Cardiac muscle cell (in vitro differentiated cells and primary cell): ENCODE data around the gene CACNG6. TPM values are rescaled to one million over a fixed set of nuclear protein-coding genes. Genes with fewer than 3 reads are reported as not detected.
A peak's percentile ranks its signal among the peaks of the same experiment; 100 is the strongest.
"Not testable (repeated sequence)": the region's sequence is repeated elsewhere in the genome, so short reads cannot be mapped to it uniquely, and the experiment has no call there.

Experiments
- DNase-seq, 2 donors: peaks; one replicate each; pipeline versions ENCODE4 v3.0.0 to v3.0.0-alpha.2; 2010 to 2017; ENCODE audit warnings: low read depth in 1 of 2, low spot score in 1 of 2
- H3K27ac ChIP-seq: fragments of 200-600 bp; sonication (generic); 2 replicates; pipeline ENCODE4 v1.5.1; 2016
- H3K27me3 ChIP-seq: fragments of 200-600 bp; sonication (generic); 2 replicates; pipeline ENCODE4 v1.6.0; 2016; ENCODE audit warnings: control low read depth
- H3K36me3 ChIP-seq: fragments of 200-600 bp; sonication (generic); 2 replicates; pipeline ENCODE4 v1.5.1; 2016; ENCODE audit warnings: control low read depth
- H3K4me1 ChIP-seq: fragments of 200-600 bp; sonication (generic); 2 replicates; pipeline ENCODE4 v1.8.1; 2017; ENCODE audit warnings: low read depth, mild to moderate bottlenecking, mixed run types
- H3K4me3 ChIP-seq: fragments of 200-600 bp; sonication (generic); 2 replicates; pipeline ENCODE4 v1.5.1; 2016; ENCODE audit warnings: mild to moderate bottlenecking
- H3K9me3 ChIP-seq: fragments of 200-600 bp; sonication (generic); 2 replicates; pipeline ENCODE4 v1.5.1; 2017; ENCODE audit warnings: low read depth, mild to moderate bottlenecking, control low read depth
- polyA plus RNA-seq: library from polyadenylated mRNA; unstranded; fragments of >200 nt; fragmentation: Nextera tagmentation; extraction: Ambion mirVana; gene quantifications from 2 replicates; pipeline ENCODE4 v1.2.1, GENCODE V29; 2016
- total RNA-seq: library from RNA; depleted of rRNA; stranded (reverse); fragments of >200 nt; gene quantifications from 2 replicates; pipeline ENCODE4 v1.2.3, GENCODE V29; 2016
- TF ChIP-seq, protein P1 (sequence below): IDR thresholded peaks from 2 replicates; pipeline ENCODE4 v1.5.1; 2012; ENCODE audit warnings: low read depth, mild to moderate bottlenecking, low read length

The CACNG6 gene
- total and polyA plus RNA-seq, 2 experiments from 2014 or later, result 30.6 to 73.1 TPM

DNA sequence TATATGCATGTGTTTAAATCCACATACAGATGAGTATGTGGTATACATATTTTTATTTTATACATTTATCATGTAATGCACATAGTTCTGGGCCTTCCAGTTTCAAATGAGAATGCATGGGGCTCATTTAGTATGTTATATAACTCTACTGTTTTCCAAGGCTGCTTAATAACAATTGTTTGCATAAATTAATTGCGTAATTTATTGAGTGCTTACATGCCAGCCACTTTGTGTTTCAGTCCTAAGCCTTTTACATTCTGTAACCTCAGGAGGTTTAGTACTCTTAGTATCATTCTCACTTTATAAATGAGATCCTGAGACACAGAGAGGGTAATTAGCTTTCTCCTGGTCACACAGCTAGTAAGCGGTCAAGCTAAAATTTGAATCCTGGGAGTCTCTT, 45.4 kb upstream of the CACNG6 start:
- Histone ChIP-seq H3K4me3 (no peak overlapping the region), H3K27me3 (peaks cover 38% of the 10 kb centered on the region), H3K4me1 (no peaks in the 10 kb centered on the region), H3K27ac (no peak overlapping the region), H3K9me3 (no peaks in the 10 kb centered on the region), H3K36me3 (no peaks in the 10 kb centered on the region)
- DNase-seq, result no peak
- TF ChIP-seq, protein P1, sequence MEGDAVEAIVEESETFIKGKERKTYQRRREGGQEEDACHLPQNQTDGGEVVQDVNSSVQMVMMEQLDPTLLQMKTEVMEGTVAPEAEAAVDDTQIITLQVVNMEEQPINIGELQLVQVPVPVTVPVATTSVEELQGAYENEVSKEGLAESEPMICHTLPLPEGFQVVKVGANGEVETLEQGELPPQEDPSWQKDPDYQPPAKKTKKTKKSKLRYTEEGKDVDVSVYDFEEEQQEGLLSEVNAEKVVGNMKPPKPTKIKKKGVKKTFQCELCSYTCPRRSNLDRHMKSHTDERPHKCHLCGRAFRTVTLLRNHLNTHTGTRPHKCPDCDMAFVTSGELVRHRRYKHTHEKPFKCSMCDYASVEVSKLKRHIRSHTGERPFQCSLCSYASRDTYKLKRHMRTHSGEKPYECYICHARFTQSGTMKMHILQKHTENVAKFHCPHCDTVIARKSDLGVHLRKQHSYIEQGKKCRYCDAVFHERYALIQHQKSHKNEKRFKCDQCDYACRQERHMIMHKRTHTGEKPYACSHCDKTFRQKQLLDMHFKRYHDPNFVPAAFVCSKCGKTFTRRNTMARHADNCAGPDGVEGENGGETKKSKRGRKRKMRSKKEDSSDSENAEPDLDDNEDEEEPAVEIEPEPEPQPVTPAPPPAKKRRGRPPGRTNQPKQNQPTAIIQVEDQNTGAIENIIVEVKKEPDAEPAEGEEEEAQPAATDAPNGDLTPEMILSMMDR, result no peak

DNA sequence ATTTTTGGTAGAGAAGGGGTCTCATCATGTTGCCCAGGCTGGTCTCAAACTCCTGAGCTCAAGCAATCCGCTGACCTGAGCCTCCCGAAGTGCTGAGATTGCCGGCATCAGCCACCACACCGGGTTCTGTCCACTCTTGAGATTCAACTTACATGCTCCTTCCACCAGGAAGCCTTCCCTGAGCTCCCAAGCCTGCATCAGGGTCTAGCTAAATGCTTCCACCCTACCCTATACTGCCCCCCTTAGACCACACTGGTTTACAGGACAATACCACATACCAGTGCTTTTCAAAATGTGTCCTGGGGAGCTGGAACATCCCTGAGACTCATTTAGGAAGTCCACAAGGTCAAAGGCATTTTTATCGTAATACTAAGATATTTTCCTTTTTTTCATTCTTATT, 43.8 kb upstream of the CACNG6 start:
- H3K27ac ChIP-seq, result no peak overlapping the region
- no peaks in the 10 kb centered on the region for H3K9me3 ChIP-seq
- DNase-seq, result peak in 1 of 2 donors; percentile 27

DNA sequence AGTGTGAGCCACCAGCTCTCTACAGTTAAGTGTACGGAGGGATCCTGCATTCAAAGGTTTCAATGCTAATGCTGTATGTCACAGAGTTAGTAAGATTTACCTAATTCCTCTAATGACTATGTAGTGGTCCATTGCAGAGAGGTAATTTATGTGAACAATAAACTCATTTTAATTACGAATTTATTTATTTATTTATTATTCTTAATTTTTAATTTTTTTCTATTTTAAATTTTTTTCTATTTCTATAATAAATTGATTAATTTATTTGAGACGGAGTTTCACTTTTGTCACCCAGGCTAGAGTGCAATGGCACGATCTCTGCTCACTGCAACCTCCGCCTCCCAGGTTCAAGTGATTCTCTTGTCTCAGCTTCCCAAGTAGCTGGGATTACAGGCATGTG, 42.8 kb upstream of the CACNG6 start:
- not testable (repeated sequence) for DNase-seq, H3K9me3 ChIP-seq, H3K4me1 ChIP-seq

More for the DNA sequence above, 43.8 kb upstream of the CACNG6 start:
- H3K36me3 ChIP-seq, result no peaks in the 10 kb centered on the region
- H3K27me3 ChIP-seq, result peaks cover 22% of the 10 kb centered on the region
- no peak overlapping the region for H3K4me3 ChIP-seq
- TF ChIP-seq, protein P1, result peak; percentile 31
- H3K4me1 ChIP-seq, result no peaks in the 10 kb centered on the region

DNA sequence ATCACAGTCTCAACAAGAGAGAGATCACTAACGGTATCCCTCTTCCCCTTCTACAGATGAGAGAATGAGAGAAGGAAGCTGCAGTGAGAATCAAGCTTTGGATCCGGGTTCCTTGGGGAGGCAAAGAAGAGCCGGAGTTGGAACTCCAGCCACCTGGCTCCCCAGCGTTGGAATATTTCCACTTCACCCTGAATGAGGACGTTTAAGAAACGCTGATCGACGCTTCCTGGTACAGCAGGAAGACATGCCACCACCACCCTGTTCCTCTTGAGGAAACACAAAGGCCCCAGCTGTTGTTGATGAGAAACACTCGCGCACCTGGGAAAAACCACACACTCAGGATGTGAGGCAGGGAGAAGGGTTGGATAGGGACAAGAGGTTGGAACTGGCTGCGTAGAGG, 40.0 kb upstream of the CACNG6 start:
- DNase-seq, result no peak
- Histone ChIP-seq H3K9me3 (no peaks in the 10 kb centered on the region), H3K4me3 (no peak overlapping the region), H3K27ac (no peak overlapping the region), H3K4me1 (no peaks in the 10 kb centered on the region), H3K27me3 (peaks cover 8% of the 10 kb centered on the region), H3K36me3 (no peaks in the 10 kb centered on the region)
- TF ChIP-seq, protein P1, result no peak

More for the DNA sequence above, 42.8 kb upstream of the CACNG6 start:
- not testable (repeated sequence) for H3K36me3 ChIP-seq, H3K4me3 ChIP-seq, H3K27ac ChIP-seq
- H3K27me3 ChIP-seq, result peaks cover 12% of the 10 kb centered on the region

DNA sequence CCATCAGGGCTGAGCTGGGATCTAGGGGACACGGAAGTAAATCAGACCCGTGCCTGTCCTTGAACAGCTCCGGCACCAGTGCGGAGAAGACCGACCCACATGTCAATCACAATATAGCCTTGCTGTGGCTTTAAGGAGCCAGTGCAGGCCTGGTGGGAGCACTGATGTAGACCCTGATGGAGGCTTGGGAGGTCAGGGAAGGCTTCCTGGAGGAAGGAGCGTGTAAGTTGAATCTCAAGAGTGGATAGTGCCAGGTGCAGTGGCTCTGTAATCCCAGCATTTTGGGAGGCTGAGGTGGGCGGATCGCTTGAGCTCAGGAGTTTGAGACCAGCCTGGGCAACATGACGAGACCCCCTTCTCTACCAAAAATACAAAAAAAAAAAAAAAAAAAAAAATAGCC, 39.5 kb upstream of the CACNG6 start:
- no peaks in the 10 kb centered on the region for H3K9me3 ChIP-seq

DNA sequence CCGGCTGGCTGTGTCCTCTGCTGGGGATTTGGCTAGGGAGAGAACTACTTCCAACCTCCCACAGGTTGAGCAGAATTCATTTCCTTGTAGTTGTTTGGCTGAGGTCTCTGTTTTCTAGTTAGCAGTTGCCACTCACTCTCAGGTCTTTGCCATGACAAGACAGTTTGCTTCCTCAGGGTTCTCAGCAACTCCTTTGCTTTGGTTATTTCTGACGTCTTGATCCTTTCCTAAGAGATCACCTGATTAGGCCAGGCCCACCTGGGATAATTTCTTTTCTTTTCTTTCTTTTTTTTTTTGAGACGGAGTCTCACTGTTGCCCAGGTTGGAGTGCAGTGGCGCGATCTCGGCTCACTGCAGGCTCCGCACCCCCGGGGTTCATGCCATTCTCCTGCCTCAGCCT, 38.1 kb upstream of the CACNG6 start:
- TF ChIP-seq, protein P1, result no peak
- Histone ChIP-seq H3K9me3 (no peaks in the 10 kb centered on the region), H3K4me3 (no peak overlapping the region), H3K27me3 (peaks cover 27% of the 10 kb centered on the region), H3K36me3 (no peaks in the 10 kb centered on the region), H3K4me1 (no peaks in the 10 kb centered on the region), H3K27ac (no peak overlapping the region)
- DNase-seq, result no peak

More for the DNA sequence above, 39.5 kb upstream of the CACNG6 start:
- no peak for DNase-seq
- Histone ChIP-seq H3K27me3 (peaks cover 13% of the 10 kb centered on the region), H3K4me1 (no peaks in the 10 kb centered on the region), H3K4me3 (no peak overlapping the region), H3K36me3 (no peaks in the 10 kb centered on the region), H3K27ac (no peak overlapping the region)
- TF ChIP-seq, protein P1, result no peak
